ENCODE measurements around the gene C2CD5.
"Not testable (repeated sequence)": the region's sequence is repeated elsewhere in the genome, so short reads cannot be mapped to it uniquely, and the experiment has no call there.

The C2CD5 gene

GRCh38 chr12:22544038-22544979 is at the start of gene C2CD5:
TSS of gene C2CD5 (minus strand) at chr12:22544542. CDS start at chr12:22544150, 392 bp downstream.
- peak; percentile 99 for DNase-seq

- DNase-seq: no peak
Observed at GRCh38 chr12:22593864-22594263, 49.5 kb upstream of the C2CD5 start.

GRCh38 chr12:22588817-22589216 is 44.5 kb upstream of the C2CD5 start:
- no peak for DNase-seq

GRCh38 chr12:22578328-22578727 is 34.0 kb upstream of the C2CD5 start:
- DNase-seq: no peak

- no peak for DNase-seq
Observed at GRCh38 chr12:22577667-22578066, 33.3 kb upstream of the C2CD5 start.

GRCh38 chr12:22576473-22576872 is 32.1 kb upstream of the C2CD5 start:
- DNase-seq: no peak

- no peak for DNase-seq
Observed at GRCh38 chr12:22576065-22576464, 31.7 kb upstream of the C2CD5 start.

GRCh38 chr12:22574921-22575320 is 30.6 kb upstream of the C2CD5 start:
- no peak for DNase-seq

GRCh38 chr12:22573181-22573580 is 28.8 kb upstream of the C2CD5 start:
- no peak for DNase-seq

DNA sequence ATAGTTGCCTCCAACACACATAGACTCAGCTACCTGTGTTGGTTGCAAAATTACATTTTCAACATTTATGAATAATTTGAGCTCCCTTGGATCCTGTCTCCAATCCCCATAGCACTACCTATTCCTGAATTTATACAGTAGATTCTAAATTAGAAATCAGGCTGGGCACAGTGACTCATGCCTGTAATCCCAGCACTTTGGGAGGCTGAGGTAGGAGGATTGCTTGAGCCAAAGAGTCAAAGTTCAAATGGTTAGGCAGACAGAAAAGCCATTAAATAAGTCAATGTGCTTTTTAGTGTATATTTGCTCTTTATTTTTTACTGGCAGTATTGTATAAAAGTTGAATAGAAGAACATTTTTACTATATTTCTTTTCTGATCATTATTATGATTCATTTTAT is 24.9 kb upstream of the C2CD5 start:
- DNase-seq: no peak

DNA sequence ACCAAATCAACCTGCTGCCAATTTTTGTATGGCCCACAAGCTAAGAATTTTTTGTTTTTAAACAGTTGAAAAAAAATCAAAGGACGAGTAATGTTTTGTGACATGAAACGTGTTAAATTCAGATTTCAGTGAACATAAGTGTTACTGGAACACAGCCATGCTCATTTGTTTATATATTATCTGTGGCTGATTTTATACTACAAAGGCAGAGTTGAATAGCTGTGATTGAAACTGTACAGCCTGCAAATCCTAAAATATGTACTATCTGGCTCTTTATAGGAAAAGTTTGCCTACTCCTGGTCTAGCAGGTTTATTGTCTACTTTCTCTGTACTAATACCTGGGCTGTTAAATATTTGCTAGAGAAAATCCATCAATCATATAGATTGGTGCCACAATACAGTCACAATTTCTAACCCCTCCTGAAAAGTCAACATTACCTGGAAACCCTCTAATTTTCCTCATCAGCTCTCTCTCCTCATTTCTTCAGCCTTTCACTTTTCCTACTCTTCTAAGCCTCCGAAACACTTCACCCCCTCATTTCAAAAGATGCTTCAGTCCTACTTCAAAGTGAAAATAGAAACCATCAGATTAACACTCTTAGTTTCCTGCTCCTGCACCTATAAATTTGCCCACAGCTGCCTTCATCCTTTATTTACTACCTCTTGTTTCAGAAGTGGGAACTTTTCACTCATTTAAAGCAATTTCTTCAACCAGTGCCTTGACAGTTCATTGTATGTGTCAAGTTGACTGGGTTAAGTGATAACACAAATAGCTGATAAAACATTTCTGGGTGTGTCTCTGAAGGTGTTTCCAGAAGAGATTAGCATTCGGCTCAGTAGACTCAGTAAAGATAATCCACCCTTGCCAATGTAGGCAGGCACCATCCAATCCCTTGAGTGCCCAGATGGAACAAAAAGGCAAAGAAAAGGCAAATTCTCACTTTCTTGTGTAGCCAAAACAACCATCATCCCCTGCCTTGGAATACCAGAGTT is 18.0 kb upstream of the C2CD5 start:
- DNase-seq: no peak

DNA sequence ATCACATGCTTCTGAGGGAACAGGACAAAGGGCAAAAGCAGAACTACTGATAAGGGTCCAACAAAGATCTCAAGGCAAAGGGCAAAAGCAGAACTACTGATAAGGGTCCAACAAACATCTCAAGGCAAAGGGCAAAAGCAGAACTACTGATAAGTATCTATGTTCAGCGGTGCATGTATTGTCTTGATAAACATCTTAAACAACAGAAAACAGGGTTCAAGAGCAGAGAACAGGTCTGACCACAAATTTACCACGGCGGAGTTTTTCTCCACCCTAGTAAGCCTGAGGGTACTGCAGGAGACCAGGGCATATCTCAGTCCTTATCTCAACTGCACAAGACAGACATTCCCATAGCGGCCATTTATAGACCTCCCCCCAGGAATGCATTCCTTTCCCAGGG is 10.4 kb upstream of the C2CD5 start:
- not testable (repeated sequence) for DNase-seq

DNA sequence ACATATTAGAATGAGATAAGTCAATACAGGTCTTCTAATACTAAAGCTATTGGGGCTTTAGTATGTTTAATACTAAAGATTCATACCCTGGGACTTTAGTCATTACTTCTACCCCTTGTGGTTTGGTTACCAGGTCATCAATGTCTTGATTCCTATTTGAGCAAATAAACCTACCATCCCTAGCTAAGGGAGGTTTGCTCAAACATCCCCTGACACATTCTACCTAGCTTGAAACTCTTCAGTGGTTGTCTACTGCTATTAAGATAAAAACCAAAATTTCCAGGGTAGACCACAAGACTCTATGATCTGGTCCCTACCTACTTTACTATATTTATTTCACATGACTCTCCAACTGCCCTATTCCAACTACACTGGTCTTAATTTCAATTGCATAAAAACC is 7.3 kb upstream of the C2CD5 start:
- DNase-seq: no peak

GRCh38 chr12:22545255-22545654 is 913 bp upstream of the C2CD5 start:
- no peak for DNase-seq

- peak; percentile 69 for DNase-seq
Observed at GRCh38 chr12:22543246-22544037, 900 bp downstream of the C2CD5 start.

DNA sequence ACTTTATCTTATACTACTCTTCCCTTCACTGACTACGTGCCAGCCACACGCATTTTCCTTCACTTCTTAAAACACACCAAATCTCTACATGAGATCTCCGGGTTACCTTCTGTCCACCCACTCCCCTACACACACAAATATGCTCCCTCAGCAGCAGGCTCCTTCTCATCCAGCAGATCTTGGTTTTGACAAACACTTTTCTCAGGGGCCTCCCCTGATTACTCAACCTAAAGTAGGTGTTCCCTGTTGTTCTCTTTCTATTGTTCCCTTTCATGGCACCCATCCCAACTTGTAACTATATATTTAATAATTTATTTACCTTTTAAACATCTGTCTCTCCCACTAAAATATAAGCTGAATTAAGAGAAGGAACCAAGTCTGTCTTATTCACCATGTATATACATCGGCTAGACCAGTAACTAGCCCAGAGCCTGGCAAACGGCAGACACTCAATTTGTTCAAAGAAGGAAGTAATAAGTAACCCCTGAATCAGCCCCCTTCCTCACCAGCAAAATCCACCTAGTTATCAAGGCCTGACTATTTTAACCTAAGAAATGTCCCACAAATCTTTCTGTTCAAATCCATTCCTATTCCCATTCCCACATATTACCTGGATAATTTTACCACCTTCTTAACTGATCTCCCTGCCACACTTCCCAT is 2.7 kb downstream of the C2CD5 start:
- no peak for DNase-seq

- no peak for DNase-seq
Observed at GRCh38 chr12:22539055-22539454, 5.3 kb downstream of the C2CD5 start.

DNA sequence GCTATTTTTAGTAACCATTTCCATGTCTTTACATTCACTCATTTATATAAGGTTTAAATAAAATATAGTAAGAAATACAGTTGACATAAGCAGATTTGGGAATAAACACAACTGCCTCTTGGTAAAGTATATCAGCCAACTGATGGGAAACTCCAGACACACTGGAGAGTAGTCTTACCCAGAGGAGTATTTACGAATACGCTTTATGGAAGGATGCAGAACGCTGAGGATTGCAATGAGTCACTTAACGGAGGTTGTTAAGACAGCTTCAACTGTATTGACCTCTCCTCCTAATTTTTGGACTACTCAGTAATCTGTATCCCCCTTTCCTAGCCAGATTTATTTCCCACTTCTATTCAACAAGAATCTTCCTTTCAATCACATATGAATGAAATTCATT is 6.0 kb downstream of the C2CD5 start:
- no peak for DNase-seq

GRCh38 chr12:22536971-22537544 is 7.3 kb downstream of the C2CD5 start:
- DNase-seq: no peak

DNA sequence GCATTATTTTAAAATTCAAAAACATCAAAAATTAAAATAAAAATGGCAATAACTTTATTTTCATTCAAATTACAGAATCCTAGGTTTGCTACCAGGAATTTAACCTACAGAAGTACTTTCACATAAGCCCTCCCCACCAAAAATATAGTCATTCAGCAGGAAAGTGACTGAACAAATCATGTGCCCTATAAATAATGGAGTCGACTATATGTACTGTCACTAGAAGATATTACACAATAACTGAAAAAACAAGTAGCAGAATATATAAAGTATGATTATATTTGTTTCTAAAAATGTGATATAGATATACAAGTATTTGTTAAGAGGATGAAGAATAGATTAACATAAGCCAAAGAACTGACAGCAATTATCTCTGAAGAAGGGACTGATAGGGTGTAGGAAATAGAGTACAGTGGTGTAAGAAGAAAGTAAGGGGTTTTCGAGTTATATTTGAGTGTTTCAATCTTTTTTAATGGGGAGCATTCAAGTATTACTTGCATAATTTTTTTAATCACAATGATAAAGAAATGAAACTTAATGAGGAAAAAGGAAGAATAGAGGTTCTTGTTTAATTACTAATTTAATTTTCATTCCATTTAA is 7.9 kb downstream of the C2CD5 start:
- no peak for DNase-seq

DNA sequence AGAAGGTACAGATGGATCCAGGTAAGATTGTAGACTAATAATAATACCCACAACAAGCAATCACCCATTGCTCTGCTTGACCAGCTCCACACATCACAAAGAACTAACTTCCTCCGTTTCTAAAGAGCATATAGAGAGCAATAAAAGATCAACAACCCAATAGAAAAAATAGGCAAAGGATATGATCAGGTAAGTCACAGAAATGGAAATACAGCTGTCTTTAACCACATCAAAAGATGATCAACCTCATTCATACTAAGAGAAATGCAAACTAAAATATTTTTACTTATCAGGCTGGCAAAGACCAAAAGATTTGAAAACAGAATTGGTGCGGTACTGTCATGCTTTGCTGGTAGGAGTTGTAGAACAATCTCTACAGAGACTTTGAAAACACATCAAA is 8.9 kb downstream of the C2CD5 start:
- DNase-seq: no peak
